ENCODE data around the gene DAGLA. TPM values are rescaled to one million over a fixed set of nuclear protein-coding genes. Genes with fewer than 3 reads are reported as not detected.
"Not testable (repeated sequence)": the region's sequence is repeated elsewhere in the genome, so short reads cannot be mapped to it uniquely, and the experiment has no call there.

The DAGLA gene
- total and polyA plus RNA-seq, 12 donors: 0.44 to 4.2 (median 2.3) TPM

GRCh38 chr11:61667684-61668305 lies 12.4 kb upstream of the DAGLA start:
- no peak for TF ChIP-seq POLR2A (IDR thresholded peaks at IDR 0.05)
- no peak for TF ChIP-seq CTCF (IDR thresholded peaks at IDR 0.05)
- Histone ChIP-seq H3K27me3 (no peaks in the 10 kb centered on the region), H3K4me1 (replicated peaks in 1 of 2) (no peaks in the 10 kb centered on the region), H3K4me3 (no peak overlapping the region), H3K36me3 (replicated peaks in 1 of 2) (no peaks in the 10 kb centered on the region), H3K9me3 (replicated peaks in 1 of 3) (no peaks in the 10 kb centered on the region), H3K27ac (no peak overlapping the region)
- 88 to 97% (median 90%) methylated on average over 5 to 6 of the region's 6 CpGs for WGBS, 4 donors
- intact Hi-C loops (cut with DNase I): no loop called here
- no peak for DNase-seq

GRCh38 chr11:61669417-61669816 lies 10.8 kb upstream of the DAGLA start:
- H3K27me3 ChIP-seq: no peaks in the 10 kb centered on the region
- H3K27ac ChIP-seq: no peak overlapping the region
- 78 to 87% (median 86%) methylated on average over 4 of the region's 4 CpGs for WGBS, 4 donors
- H3K4me3 ChIP-seq: no peak overlapping the region
- no peaks in the 10 kb centered on the region for H3K9me3 ChIP-seq (replicated peaks in 1 of 3)
- H3K4me1 ChIP-seq (replicated peaks in 1 of 2): no peaks in the 10 kb centered on the region
- intact Hi-C loops (cut with DNase I): no loop called here
- DNase-seq: no peak
- H3K36me3 ChIP-seq (replicated peaks in 1 of 2): no peaks in the 10 kb centered on the region
- no peak for TF ChIP-seq CTCF (IDR thresholded peaks at IDR 0.05)
- TF ChIP-seq POLR2A (IDR thresholded peaks at IDR 0.05): no peak

- Histone ChIP-seq H3K9me3 (replicated peaks in 1 of 3) (no peaks in the 10 kb centered on the region), H3K27me3 (no peaks in the 10 kb centered on the region), H3K4me3 (no peak overlapping the region), H3K27ac (no peak overlapping the region), H3K36me3 (replicated peaks in 1 of 2) (no peaks in the 10 kb centered on the region), H3K4me1 (replicated peaks in 1 of 2) (no peaks in the 10 kb centered on the region)
- no peak for DNase-seq
- 94 to 98% (median 97%) methylated on average over 2 of the region's 2 CpGs for WGBS, 4 donors
- intact Hi-C loops (cut with DNase I): no loop called here
- TF ChIP-seq POLR2A (IDR thresholded peaks at IDR 0.05): no peak
- TF ChIP-seq CTCF (IDR thresholded peaks at IDR 0.05): no peak
These were observed 9.6 kb upstream of the DAGLA start for GRCh38 chr11:61670626-61671025.

- Histone ChIP-seq H3K4me3 (no peak overlapping the region), H3K27ac (no peak overlapping the region), H3K9me3 (replicated peaks in 1 of 3) (no peaks in the 10 kb centered on the region), H3K4me1 (replicated peaks in 1 of 2) (no peaks in the 10 kb centered on the region), H3K27me3 (peaks cover 2% of the 10 kb centered on the region), H3K36me3 (replicated peaks in 1 of 2) (no peaks in the 10 kb centered on the region)
- 41 to 54% (median 45%) methylated on average over 5 of the region's 5 CpGs for WGBS, 4 donors
- TF ChIP-seq CTCF (IDR thresholded peaks at IDR 0.05) (peak in 2 of 6 experiments; percentile 16 to 20), POLR2A (IDR thresholded peaks at IDR 0.05) (no peak)
- intact Hi-C loops (cut with DNase I): no loop called here
- DNase-seq: peak in 4 of 7 donors; percentile 24 to 33 (median 30)
These were observed 8.7 kb upstream of the DAGLA start for GRCh38 chr11:61671527-61671926.

- H3K4me3 ChIP-seq; intact Hi-C loops (cut with DNase I); H3K27ac ChIP-seq; H3K9me3 ChIP-seq (replicated peaks in 1 of 3); H3K4me1 ChIP-seq (replicated peaks in 1 of 2); H3K27me3 ChIP-seq; H3K36me3 ChIP-seq (replicated peaks in 1 of 2); DNase-seq: not testable (repeated sequence)
- WGBS, 4 donors: 55 to 76% (median 65%) methylated on average over 2 of the region's 2 CpGs
These were observed 6.2 kb upstream of the DAGLA start for GRCh38 chr11:61673946-61674467.
